ENCODE data around the gene TTC28. TPM values are rescaled to one million over a fixed set of nuclear protein-coding genes. Genes with fewer than 3 reads are reported as not detected.

Gene TTC28
- polyA plus RNA-seq, 1 donor from 2014 or later, result 14.8 TPM

GRCh38 chr22:28074526-28074925, 605.1 kb downstream of the TTC28 start:
- Histone ChIP-seq H3K27me3 (ENCODE audit: insufficient read depth, low read depth, low read length) (no peaks in the 10 kb centered on the region), H3K4me3 (ENCODE audit: low read length) (no peak overlapping the region), H3K9ac (ENCODE audit: low read length) (no peak overlapping the region), H3K9me3 (ENCODE audit: low read length) (no peaks in the 10 kb centered on the region), H3K79me2 (replicated peaks; ENCODE audit: insufficient read depth, low read length) (no peaks in the 10 kb centered on the region), H2AFZ (ENCODE audit: low read depth, low read length) (no peak overlapping the region), H4K20me1 (ENCODE audit: insufficient read depth) (no peaks in the 10 kb centered on the region), H3K36me3 (ENCODE audit: insufficient read depth, low read length) (peaks cover 3% of the 10 kb centered on the region), H3K27ac (ENCODE audit: low read length) (no peak overlapping the region), H3F3A (ENCODE audit: insufficient read depth, low read length, poor library complexity, severe bottlenecking) (no peaks in the 10 kb centered on the region), H3K4me2 (ENCODE audit: low read length) (no peak overlapping the region), H3K9me2 (ENCODE audit: insufficient read depth, low read length) (no peaks in the 10 kb centered on the region)
- TF ChIP-seq POLR2AphosphoS5 (IDR thresholded peaks at IDR 0.05), result no peak
- no peak for TF ChIP-seq TAF1 (IDR thresholded peaks at IDR 0.05; ENCODE audit: low read depth)
- TF ChIP-seq MXI1 (conservative IDR thresholded peaks at IDR 0.05; ENCODE audit: poor library complexity, severe bottlenecking), result no peak
- TF ChIP-seq SMC3 (conservative IDR thresholded peaks at IDR 0.05; ENCODE audit: poor library complexity), result no peak

- no peak overlapping the region for H3K4me2 ChIP-seq (ENCODE audit: low read length)
- no peaks in the 10 kb centered on the region for H3K27me3 ChIP-seq (ENCODE audit: insufficient read depth, low read depth, low read length)
- TF ChIP-seq POLR2AphosphoS5 (IDR thresholded peaks at IDR 0.05), result no peak
- TF ChIP-seq RAD21 (conservative IDR thresholded peaks at IDR 0.05), result no peak
- no peak for TF ChIP-seq EP300 (conservative IDR thresholded peaks at IDR 0.05; ENCODE audit: poor library complexity, severe bottlenecking)
- no peak for TF ChIP-seq SMC3 (conservative IDR thresholded peaks at IDR 0.05; ENCODE audit: poor library complexity)
- TF ChIP-seq CTCF (IDR thresholded peaks at IDR 0.05; ENCODE audit: poor library complexity, severe bottlenecking), result no peak
- TF ChIP-seq MXI1 (conservative IDR thresholded peaks at IDR 0.05; ENCODE audit: poor library complexity, severe bottlenecking), result no peak
- TF ChIP-seq EZH2 (IDR thresholded peaks at IDR 0.05; ENCODE audit: borderline replicate concordance, insufficient read depth, low read length, poor library complexity, severe bottlenecking), result no peak
- TF ChIP-seq TAF1 (IDR thresholded peaks at IDR 0.05; ENCODE audit: low read depth), result no peak
- TF ChIP-seq REST (IDR thresholded peaks at IDR 0.05; ENCODE audit: borderline replicate concordance), result no peak
- no peak overlapping the region for H3K4me3 ChIP-seq (ENCODE audit: low read length)
- H3K79me2 ChIP-seq (replicated peaks; ENCODE audit: insufficient read depth, low read length), result no peaks in the 10 kb centered on the region
- peaks cover 3% of the 10 kb centered on the region for H3K36me3 ChIP-seq (ENCODE audit: insufficient read depth, low read length)
- H2AFZ ChIP-seq (ENCODE audit: low read depth, low read length), result no peak overlapping the region
- H3K9me2 ChIP-seq (ENCODE audit: insufficient read depth, low read length), result no peaks in the 10 kb centered on the region
- H4K20me1 ChIP-seq (ENCODE audit: insufficient read depth), result no peaks in the 10 kb centered on the region
- H3K27ac ChIP-seq (ENCODE audit: low read length), result no peak overlapping the region
- H3F3A ChIP-seq (ENCODE audit: insufficient read depth, low read length, poor library complexity, severe bottlenecking), result no peaks in the 10 kb centered on the region
- H3K9me3 ChIP-seq (ENCODE audit: low read length), result no peaks in the 10 kb centered on the region
- no peak overlapping the region for H3K9ac ChIP-seq (ENCODE audit: low read length)
Observed at GRCh38 chr22:28072066-28072465, 607.6 kb downstream of the TTC28 start.

All from neural cell (in vitro differentiated cells).